Posterior vena cava (tissue), 2 donors: Measurements from ENCODE around the gene APOBEC3A. TPM values are rescaled to one million over a fixed set of nuclear protein-coding genes. Genes with fewer than 3 reads are reported as not detected.
"Not testable (repeated sequence)": the region's sequence is repeated elsewhere in the genome, so short reads cannot be mapped to it uniquely, and the experiment has no call there.

ENCODE experiments used
- DNase-seq: peaks from one replicate; pipeline ENCODE4 v3.0.0-alpha.2; 2020; ENCODE audit warnings: low spot score
- intact Hi-C, 2 donors: fragments of 100-400 bp; cut with DNase I; formaldehyde crosslinking; loops; one replicate each; pipeline versions ENCODE4 v1.14.1 to v1.14.2; 2022 to 2023
- total RNA-seq, 2 donors: library from RNA; stranded (reverse); fragmentation: NEBNext Ultra II Directional; extraction: Animal tissue kit (Norgen Biotek cat#: 25700); gene quantifications; one replicate each; pipeline ENCODE4 v1.2.1, GENCODE V29; 2021
- donor health status: DM: yes; HTN: yes; CAD: no.
- donor health status: DM: yes; HTN: yes; CAD: no.

The APOBEC3A gene
- total RNA-seq, 2 donors from 2014 or later: 2.5 to 5.6 TPM

- intact Hi-C loops: loop anchor here in 1 of 2 donors (2.0 to 10.0 kb wide), 2 partner anchors 29 to 223 kb away; no protein-coding TSS in a partner anchor
- no peak for DNase-seq
These were observed 40.1 kb downstream of the APOBEC3A start for GRCh38 chr22:38997518-38997917.

- intact Hi-C loops: loop anchor here in 1 of 2 donors (5.0 to 10.0 kb wide), 3 partner anchors 122 to 236 kb away; no protein-coding TSS in a partner anchor
- peak; percentile 90 for DNase-seq
These were observed 45.8 kb downstream of the APOBEC3A start for GRCh38 chr22:39003165-39003638.

GRCh38 chr22:39007177-39007576 is 49.8 kb downstream of the APOBEC3A start:
- intact Hi-C loops: loop anchor here in 1 of 2 donors (10.0 kb wide), 1 partner anchor 118 kb away; no protein-coding TSS in a partner anchor
- DNase-seq: no peak

- intact Hi-C loops: loop anchor here in 1 of 2 donors (10.0 kb wide), 1 partner anchor 116 kb away; no protein-coding TSS in a partner anchor
- not testable (repeated sequence) for DNase-seq
These were observed 51.0 kb downstream of the APOBEC3A start for GRCh38 chr22:39008271-39008850.

- no peak for DNase-seq
- intact Hi-C loops: loop anchor here in 1 of 2 donors (5.0 kb wide), 1 partner anchor 106 kb away; no protein-coding TSS in a partner anchor
These were observed 53.5 kb downstream of the APOBEC3A start for GRCh38 chr22:39010946-39011345.

Other genes with a start within 250 kb of the APOBEC3A start
- gene SUN2, start 201.6 kb upstream of the APOBEC3A start, total RNA-seq: 100 to 1,000 TPM; 229 to 246 TPM
- 1 to 10 TPM; 5.9 to 8.3 TPM for gene DNAL4, start 163.5 kb upstream of the APOBEC3A start, total RNA-seq
- 1 to 10 TPM; 8.3 to 8.4 TPM for gene NPTXR, start 113.6 kb upstream of the APOBEC3A start, total RNA-seq
- 100 to 1,000 TPM in 1 of 2 donors, 10 to 100 TPM in 1; 98.0 to 105 TPM for gene CBX6, start 85.4 kb upstream of the APOBEC3A start, total RNA-seq
- gene APOBEC3B, start 24.7 kb downstream of the APOBEC3A start, total RNA-seq: under 1 TPM; 0.14 to 0.56 TPM
- gene APOBEC3C, start 56.6 kb downstream of the APOBEC3A start, total RNA-seq: 10 to 100 TPM; 18.7 to 31.5 TPM
- 1 to 10 TPM; 1.3 to 4.2 TPM for gene APOBEC3D, start 63.5 kb downstream of the APOBEC3A start, total RNA-seq
- gene APOBEC3F, start 83.3 kb downstream of the APOBEC3A start, total RNA-seq: 1 to 10 TPM; 5.5 to 9.8 TPM
- gene APOBEC3G, start 119.7 kb downstream of the APOBEC3A start, total RNA-seq: 1 to 10 TPM; 7.1 to 7.8 TPM
- gene APOBEC3H, start 139.6 kb downstream of the APOBEC3A start, total RNA-seq: under 1 TPM in 1 of 2 donors, not detected in 1; 0.24 TPM
- 10 to 100 TPM; 50.2 to 55.8 TPM for gene CBX7, start 195.1 kb downstream of the APOBEC3A start, total RNA-seq